Neural progenitor cell (in vitro differentiated cells): Measurements from ENCODE around the gene NDUFS3.

Experiments used
- CTCF ChIP-seq: fragments of 200-600 bp; sonication (generic); IDR thresholded peaks from 2 replicates; pipeline ENCODE4 v1.5.1; 2017; ENCODE audit warnings: antibody characterized with exemption, mild to moderate bottlenecking
- EZH2 ChIP-seq: fragments of 200-600 bp; sonication (generic); IDR thresholded peaks from 2 replicates; pipeline ENCODE4 v1.6.1; 2017; ENCODE audit warnings: antibody characterized with exemption, mild to moderate bottlenecking, moderate library complexity
- EZH2phosphoT487 ChIP-seq: fragments of 200-600 bp; sonication (generic); IDR thresholded peaks from 2 replicates; pipeline ENCODE4 v1.6.1; 2017; ENCODE audit warnings: antibody characterized with exemption

- TF ChIP-seq CTCF (no peak), EZH2 (no peak), EZH2phosphoT487 (no peak)
These were observed 33.6 kb upstream of the NDUFS3 start for GRCh38 chr11:47545298-47545697.
